Eye (tissue), 1 donor: ENCODE measurements around the gene AURKA.

Experiments used
- DNase-seq: peaks from one replicate; pipeline ENCODE4 v3.0.0-alpha.2; 2015

The AURKA gene

GRCh38 chr20:56392132-56392880 is at the start of gene AURKA, which contains the start of gene CSTF1:
AURKA (minus strand) TSS chr20:56392215; CDS start chr20:56388197, 4,018 bp downstream.
CSTF1 (plus strand) TSS chr20:56392645; CDS start chr20:56395553, 2,908 bp downstream.
- DNase-seq = peak; percentile 100

GRCh38 chr20:56440346-56441007 is 48.5 kb upstream of the AURKA start:
- DNase-seq = no peak

- DNase-seq = peak; percentile 51
Observed at GRCh38 chr20:56439771-56440291, 47.8 kb upstream of the AURKA start.

GRCh38 chr20:56438284-56438683 is 46.3 kb upstream of the AURKA start:
- no peak for DNase-seq

GRCh38 chr20:56437196-56437960 is 45.4 kb upstream of the AURKA start:
- DNase-seq = no peak

- peak; percentile 12 for DNase-seq
Observed at GRCh38 chr20:56433880-56434255, 41.9 kb upstream of the AURKA start.

- no peak for DNase-seq
Observed at GRCh38 chr20:56433221-56433879, 41.3 kb upstream of the AURKA start.

GRCh38 chr20:56431471-56431870 is 39.5 kb upstream of the AURKA start:
- peak; percentile 12 for DNase-seq

- no peak for DNase-seq
Observed at GRCh38 chr20:56430957-56431356, 38.9 kb upstream of the AURKA start.

GRCh38 chr20:56430461-56430860 is 38.4 kb upstream of the AURKA start:
- DNase-seq = no peak

GRCh38 chr20:56429941-56430340 is 37.9 kb upstream of the AURKA start:
- no peak for DNase-seq

GRCh38 chr20:56429502-56429901 is 37.5 kb upstream of the AURKA start:
- DNase-seq = no peak

- no peak for DNase-seq
Observed at GRCh38 chr20:56428881-56429280, 36.9 kb upstream of the AURKA start.

- DNase-seq = no peak
Observed at GRCh38 chr20:56428410-56428809, 36.4 kb upstream of the AURKA start.

GRCh38 chr20:56427797-56428196 is 35.8 kb upstream of the AURKA start:
- DNase-seq = no peak

- no peak for DNase-seq
Observed at GRCh38 chr20:56426926-56427325, 34.9 kb upstream of the AURKA start.

GRCh38 chr20:56426026-56426425 is 34.0 kb upstream of the AURKA start:
- DNase-seq = no peak

- no peak for DNase-seq
Observed at GRCh38 chr20:56424931-56425330, 32.9 kb upstream of the AURKA start.

- DNase-seq = no peak
Observed at GRCh38 chr20:56423886-56424285, 31.9 kb upstream of the AURKA start.

- DNase-seq = no peak
Observed at GRCh38 chr20:56423211-56423610, 31.2 kb upstream of the AURKA start.

GRCh38 chr20:56422824-56423189 is 30.8 kb upstream of the AURKA start:
- no peak for DNase-seq

GRCh38 chr20:56422076-56422823 is 30.2 kb upstream of the AURKA start:
- DNase-seq = no peak
